WTC11 (cell line): Measurements from ENCODE around the gene SPESP1.

Experiments used
- CTCF ChIP-seq: fragments of 200-600 bp; IDR thresholded peaks from 2 replicates; pipeline ENCODE4 v1.8.0; 2022; ENCODE audit warnings: antibody characterized with exemption
- GABPB1 ChIP-seq: sonication (generic); formaldehyde crosslinking; IDR thresholded peaks from 2 replicates; pipeline ENCODE4 v1.8.1; 2023; ENCODE audit warnings: mild to moderate bottlenecking, missing genetic modification reagents
- HMGXB4 ChIP-seq: sonication (generic); formaldehyde crosslinking; IDR thresholded peaks from 2 replicates; pipeline ENCODE4 v1.8.1; 2023; ENCODE audit warnings: mild to moderate bottlenecking, moderate library complexity, missing genetic modification reagents
- JUN ChIP-seq: sonication (generic); formaldehyde crosslinking; IDR thresholded peaks from 2 replicates; pipeline ENCODE4 v1.8.0; 2023; ENCODE audit warnings: mild to moderate bottlenecking, missing genetic modification reagents
- KAT7 ChIP-seq: sonication (generic); formaldehyde crosslinking; IDR thresholded peaks from 2 replicates; pipeline ENCODE4 v1.8.1; 2023; ENCODE audit warnings: missing genetic modification reagents, mild to moderate bottlenecking, borderline replicate concordance
- NR2C2 ChIP-seq: sonication (generic); formaldehyde crosslinking; IDR thresholded peaks from 2 replicates; pipeline ENCODE4 v1.8.0; 2022; ENCODE audit warnings: mild to moderate bottlenecking, missing genetic modification reagents
- PREB ChIP-seq: sonication (generic); formaldehyde crosslinking; IDR thresholded peaks from 2 replicates; pipeline ENCODE4 v1.8.1; 2022; ENCODE audit warnings: mild to moderate bottlenecking, missing genetic modification reagents, moderate library complexity, borderline replicate concordance
- RELA ChIP-seq: sonication (generic); formaldehyde crosslinking; IDR thresholded peaks from 2 replicates; pipeline ENCODE4 v1.8.1; 2022; ENCODE audit warnings: missing genetic modification reagents, mild to moderate bottlenecking, borderline replicate concordance
- SMAD3 ChIP-seq: sonication (generic); formaldehyde crosslinking; IDR thresholded peaks from 2 replicates; pipeline ENCODE4 v1.8.0; 2022; ENCODE audit warnings: missing genetic modification reagents, mild to moderate bottlenecking, borderline replicate concordance
- STAT6 ChIP-seq: sonication (generic); formaldehyde crosslinking; conservative IDR thresholded peaks from 2 replicates; pipeline ENCODE4 v1.8.1; 2023; ENCODE audit warnings: mild to moderate bottlenecking, low read depth, missing genetic modification reagents, moderate library complexity
- TEAD4 ChIP-seq: sonication (generic); formaldehyde crosslinking; IDR thresholded peaks from 2 replicates; pipeline ENCODE4 v1.8.0; 2022; ENCODE audit warnings: mild to moderate bottlenecking, missing genetic modification reagents
- USF2 ChIP-seq: sonication (generic); formaldehyde crosslinking; IDR thresholded peaks from 2 replicates; pipeline ENCODE4 v1.8.1; 2023; ENCODE audit warnings: mild to moderate bottlenecking, missing genetic modification reagents, moderate library complexity
- ZMAT4 ChIP-seq: fragments of 250-450 bp; sonication (Bioruptor Pico); IDR thresholded peaks from 2 replicates; pipeline ENCODE4 v1.9.0; 2021; ENCODE audit warnings: mild to moderate bottlenecking

GRCh38 chr15:68993276-68993675 is 63.0 kb downstream of the SPESP1 start:
- TF ChIP-seq HMGXB4 (CRISPR knock-in tag), result no peak
- TF ChIP-seq GABPB1, result no peak
- TF ChIP-seq CTCF, result no peak
- TF ChIP-seq SMAD3 (CRISPR knock-in tag), result no peak
- TF ChIP-seq PREB, result no peak
- TF ChIP-seq STAT6 (CRISPR knock-in tag), result no peak
- TF ChIP-seq NR2C2 (CRISPR knock-in tag), result no peak
- no peak for TF ChIP-seq USF2
- TF ChIP-seq JUN, result no peak
- no peak for TF ChIP-seq TEAD4 (CRISPR knock-in tag)
- no peak for TF ChIP-seq ZMAT4
- no peak for TF ChIP-seq KAT7 (CRISPR knock-in tag)
- TF ChIP-seq RELA (CRISPR knock-in tag), result no peak
